Peyer's patch (tissue), 4 donors: ENCODE results near the gene OCA2. TPM values are rescaled to one million over a fixed set of nuclear protein-coding genes. Genes with fewer than 3 reads are reported as not detected.

Experiments
- DNase-seq, 3 donors: peaks; one replicate each; pipeline ENCODE4 v3.0.0-alpha.2; 2017 to 2019
- H3K27ac ChIP-seq, 4 donors: fragments of 200-600 bp; sonication (generic); one replicate each; pipeline ENCODE4 v1.5.1; 2016 to 2019
- H3K27me3 ChIP-seq, 2 donors: fragments of 200-600 bp; sonication (generic); one replicate each; pipeline ENCODE4 v1.5.1; 2019
- H3K36me3 ChIP-seq, 3 donors: fragments of 200-600 bp; sonication (generic); one replicate each; pipeline ENCODE4 v1.5.1; 2016 to 2019
- H3K4me1 ChIP-seq, 4 donors: fragments of 200-600 bp; sonication (generic); one replicate each; pipeline ENCODE4 v1.5.1; 2016 to 2019
- H3K4me3 ChIP-seq, 4 donors: fragments of 200-600 bp; sonication (generic); 1 replicate in 3 of 4; 2 replicates in 1 of 4; pipeline ENCODE4 v1.5.1; 2016 to 2019; ENCODE audit warnings: mild to moderate bottlenecking in 1 of 4
- H3K9me3 ChIP-seq, 4 donors: fragments of 200-600 bp; sonication (generic); one replicate each; pipeline ENCODE4 v1.5.1; 2016 to 2019; ENCODE audit warnings: mild to moderate bottlenecking in 1 of 4
- POLR2A ChIP-seq, 2 donors: fragments of 450-650 bp; IDR thresholded peaks; one replicate each; pipeline ENCODE4 v1.5.1; 2017; ENCODE audit warnings: antibody characterized with exemption in 2 of 2, mild to moderate bottlenecking in 2 of 2, moderate library complexity in 2 of 2
- total RNA-seq, 4 donors: library from RNA; depleted of rRNA; stranded (reverse); fragments of >200 nt; gene quantifications; one replicate each; pipeline ENCODE4 v1.1.0, GENCODE V29; 2016
- TF ChIP-seq, protein P1 (sequence below), 6 experiments: fragments of 450-650 bp in 4 of 6; fragments of 200-600 bp in 2 of 6; sonication (generic) in 1 of 6; IDR thresholded peaks; one replicate each; pipeline ENCODE4 v1.5.1; 2017 to 2019; ENCODE audit warnings: antibody characterized with exemption in 6 of 6, mild to moderate bottlenecking in 3 of 6, moderate library complexity in 1 of 6

Gene OCA2
- total RNA-seq, 4 donors from 2014 or later: 1.4 to 3.0 TPM; not detected in 2

GRCh38 chr15:27824841-27825422, 274.2 kb downstream of the OCA2 start:
- H3K27ac ChIP-seq: no peak overlapping the region
- DNase-seq: no peak
- no peaks in the 10 kb centered on the region for H3K4me1 ChIP-seq
- no peak overlapping the region for H3K4me3 ChIP-seq
- no peaks in the 10 kb centered on the region for H3K36me3 ChIP-seq
- no peaks in the 10 kb centered on the region for H3K9me3 ChIP-seq
- H3K27me3 ChIP-seq: no peaks in the 10 kb centered on the region
- TF ChIP-seq, protein P1, sequence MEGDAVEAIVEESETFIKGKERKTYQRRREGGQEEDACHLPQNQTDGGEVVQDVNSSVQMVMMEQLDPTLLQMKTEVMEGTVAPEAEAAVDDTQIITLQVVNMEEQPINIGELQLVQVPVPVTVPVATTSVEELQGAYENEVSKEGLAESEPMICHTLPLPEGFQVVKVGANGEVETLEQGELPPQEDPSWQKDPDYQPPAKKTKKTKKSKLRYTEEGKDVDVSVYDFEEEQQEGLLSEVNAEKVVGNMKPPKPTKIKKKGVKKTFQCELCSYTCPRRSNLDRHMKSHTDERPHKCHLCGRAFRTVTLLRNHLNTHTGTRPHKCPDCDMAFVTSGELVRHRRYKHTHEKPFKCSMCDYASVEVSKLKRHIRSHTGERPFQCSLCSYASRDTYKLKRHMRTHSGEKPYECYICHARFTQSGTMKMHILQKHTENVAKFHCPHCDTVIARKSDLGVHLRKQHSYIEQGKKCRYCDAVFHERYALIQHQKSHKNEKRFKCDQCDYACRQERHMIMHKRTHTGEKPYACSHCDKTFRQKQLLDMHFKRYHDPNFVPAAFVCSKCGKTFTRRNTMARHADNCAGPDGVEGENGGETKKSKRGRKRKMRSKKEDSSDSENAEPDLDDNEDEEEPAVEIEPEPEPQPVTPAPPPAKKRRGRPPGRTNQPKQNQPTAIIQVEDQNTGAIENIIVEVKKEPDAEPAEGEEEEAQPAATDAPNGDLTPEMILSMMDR (IDR thresholded peaks at IDR 0.05): no peak
- no peak for TF ChIP-seq POLR2A (IDR thresholded peaks at IDR 0.05)

DNA sequence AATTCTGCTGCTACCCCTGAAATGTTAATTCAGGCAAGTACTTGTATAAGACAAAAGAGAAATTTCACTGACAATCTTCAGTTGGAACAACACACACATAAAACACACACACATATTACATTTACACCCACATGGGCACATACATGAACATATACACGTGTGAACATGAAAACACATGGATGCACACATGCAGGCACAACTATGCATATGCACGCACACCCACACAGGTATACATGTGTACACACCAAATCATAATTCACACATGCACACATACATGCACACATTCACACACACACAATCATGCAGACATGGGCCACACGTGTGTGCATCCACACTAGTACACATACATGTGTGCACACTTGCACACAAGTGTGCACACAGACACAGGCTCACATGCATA, 277.8 kb downstream of the OCA2 start:
- Histone ChIP-seq H3K4me1 (no peaks in the 10 kb centered on the region), H3K27ac (no peak overlapping the region), H3K27me3 (no peaks in the 10 kb centered on the region), H3K4me3 (no peak overlapping the region), H3K9me3 (peaks cover 0 to 7% (median 0%) of the 10 kb centered on the region in 4 donors), H3K36me3 (no peaks in the 10 kb centered on the region)
- TF ChIP-seq, protein P1 (IDR thresholded peaks at IDR 0.05): no peak
- TF ChIP-seq POLR2A (IDR thresholded peaks at IDR 0.05): no peak
- no peak for DNase-seq

GRCh38 chr15:27820722-27821121, 278.4 kb downstream of the OCA2 start:
- no peaks in the 10 kb centered on the region for H3K4me1 ChIP-seq
- TF ChIP-seq, protein P1 (IDR thresholded peaks at IDR 0.05): no peak
- TF ChIP-seq POLR2A (IDR thresholded peaks at IDR 0.05): no peak
- no peaks in the 10 kb centered on the region for H3K27me3 ChIP-seq
- no peak overlapping the region for H3K4me3 ChIP-seq
- no peaks in the 10 kb centered on the region for H3K36me3 ChIP-seq
- no peak overlapping the region for H3K27ac ChIP-seq
- no peak for DNase-seq
- peaks cover 0 to 7% (median 0%) of the 10 kb centered on the region in 4 donors for H3K9me3 ChIP-seq

DNA sequence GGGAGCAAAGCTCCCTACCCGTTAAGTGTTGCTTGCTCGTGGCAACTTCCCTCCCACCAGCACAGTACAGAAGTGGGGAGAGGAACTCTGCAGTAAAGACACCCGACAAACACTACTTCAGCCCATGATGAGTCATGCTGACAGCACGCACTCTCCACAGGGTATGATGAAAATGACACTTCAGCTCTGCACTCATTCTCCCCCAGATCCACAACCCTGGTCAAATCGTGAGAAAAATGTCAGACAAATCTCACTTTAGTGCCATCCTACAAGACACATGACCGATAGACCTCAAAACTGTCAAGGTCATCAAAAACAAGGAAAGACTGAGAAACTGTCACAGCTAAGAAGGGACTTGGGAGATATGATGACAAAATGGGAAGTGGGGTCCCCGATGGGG, 278.9 kb downstream of the OCA2 start:
- no peaks in the 10 kb centered on the region for H3K27me3 ChIP-seq
- peaks cover 0 to 7% (median 0%) of the 10 kb centered on the region in 4 donors for H3K9me3 ChIP-seq
- TF ChIP-seq, protein P1 (IDR thresholded peaks at IDR 0.05): no peak
- TF ChIP-seq POLR2A (IDR thresholded peaks at IDR 0.05): no peak
- DNase-seq: no peak
- no peaks in the 10 kb centered on the region for H3K36me3 ChIP-seq
- H3K4me1 ChIP-seq: no peaks in the 10 kb centered on the region
- no peak overlapping the region for H3K27ac ChIP-seq
- no peak overlapping the region for H3K4me3 ChIP-seq

- peaks cover 0 to 7% (median 0%) of the 10 kb centered on the region in 4 donors for H3K9me3 ChIP-seq
- H3K4me1 ChIP-seq: no peaks in the 10 kb centered on the region
- H3K27ac ChIP-seq: no peak overlapping the region
- H3K36me3 ChIP-seq: no peaks in the 10 kb centered on the region
- H3K4me3 ChIP-seq: no peak overlapping the region
- no peaks in the 10 kb centered on the region for H3K27me3 ChIP-seq
- TF ChIP-seq POLR2A (IDR thresholded peaks at IDR 0.05): no peak
- TF ChIP-seq, protein P1 (IDR thresholded peaks at IDR 0.05): no peak
- DNase-seq: no peak
Observed at GRCh38 chr15:27817258-27817657, 281.9 kb downstream of the OCA2 start.

DNA sequence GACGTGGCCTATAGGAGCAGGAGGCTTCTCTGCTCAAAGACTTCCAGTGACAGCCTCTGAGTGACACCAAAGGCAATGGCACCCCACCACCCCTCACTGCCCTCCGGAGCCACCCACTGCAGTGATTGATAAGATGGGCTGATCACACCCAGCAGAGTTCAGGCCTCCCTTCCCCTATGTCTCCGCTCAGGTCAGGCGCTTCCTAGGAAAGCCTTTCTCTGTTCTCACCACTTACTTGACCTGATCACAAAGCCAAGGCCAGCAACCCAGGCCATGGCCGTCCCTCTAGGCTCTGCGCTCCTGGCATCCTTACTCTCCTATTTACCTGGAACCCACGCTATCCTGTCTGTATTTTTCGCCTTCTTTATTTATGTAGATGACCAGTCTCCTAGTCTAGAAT, 282.3 kb downstream of the OCA2 start:
- Histone ChIP-seq H3K9me3 (peaks cover 0 to 7% (median 0%) of the 10 kb centered on the region in 4 donors), H3K4me3 (no peak overlapping the region), H3K36me3 (no peaks in the 10 kb centered on the region), H3K27ac (no peak overlapping the region), H3K4me1 (no peaks in the 10 kb centered on the region), H3K27me3 (no peaks in the 10 kb centered on the region)
- no peak for DNase-seq
- no peak for TF ChIP-seq POLR2A (IDR thresholded peaks at IDR 0.05)
- TF ChIP-seq, protein P1 (IDR thresholded peaks at IDR 0.05): no peak
